HCT116 (cell line): ENCODE data around the gene ANKRD26. TPM values are rescaled to one million over a fixed set of nuclear protein-coding genes. Genes with fewer than 3 reads are reported as not detected.

ENCODE experiments used
- ATAC-seq: fragments of 200-7000 bp; cut with Tn5 transposase; 2 replicates; pipeline ENCODE4 v1.9.1; 2020; ENCODE audit warnings: mild to moderate bottlenecking, moderate library complexity
- BruUV-seq: library from RNA; stranded (reverse); fragments of 400-500 nt; replicated peaks from 2 replicates; lab custom pipeline; 2021; lab: Mats Ljungman, UMichigan
- CTCF ChIA-PET: fragments of 300-600 bp; sonication (Branson Sonifier 250); formaldehyde crosslinking; loops from one replicate; lab custom pipeline; 2021; ENCODE audit warnings: antibody characterized with exemption; lab: Charles Lee
- POLR2A ChIA-PET: fragments of 300-600, 350-600 bp; sonication (Branson Sonifier 250); formaldehyde crosslinking; loops from one replicate; lab custom pipeline; 2021; ENCODE audit warnings: antibody characterized with exemption; lab: Charles Lee
- RAD21 ChIA-PET, 2 experiments: fragments of 300-600 bp; sonication (Branson Sonifier 250); formaldehyde crosslinking; loops; one replicate each; lab custom pipeline; 2023; ENCODE audit warnings: low total read pairs in 2 of 2; ENCODE audit not compliant: uncharacterized antibody in 2 of 2, unreplicated experiment in 2 of 2, low non-redundant PET in 1 of 2; lab: Charles Lee
- DNase-seq: peaks from one replicate; pipeline ENCODE4 v3.0.0-alpha.2; 2010; ENCODE audit warnings: low read depth, low spot score
- H2AFZ ChIP-seq: fragments of 200-600 bp; shearing (Covaris generic), sonication (generic); 2 replicates; pipeline ENCODE4 v1.6.1; 2017; ENCODE audit warnings: low read depth, mixed run types, mixed read lengths, antibody characterized with exemption, low read length; ENCODE audit not compliant: poor library complexity, severe bottlenecking
- H3K27ac ChIP-seq: 2 replicates; pipeline ENCODE4 v1.5.1; 2012; ENCODE audit warnings: low read depth, low read length
- H3K27me3 ChIP-seq: fragments of 200-600 bp; sonication (generic); 2 replicates; pipeline ENCODE4 v1.6.1; 2016; ENCODE audit warnings: mixed run types, low read length, mixed read lengths; ENCODE audit not compliant: insufficient read depth
- H3K36me3 ChIP-seq, 2 experiments: fragments of 200-500 bp in 1 of 2; fragments of 200-600 bp in 1 of 2; sonication (Bioruptor generic) in 1 of 2; sonication (generic) in 1 of 2; 2 replicates each; pipeline versions ENCODE4 v1.5.1 to v1.6.1; 2014 to 2016; ENCODE audit warnings: low read length in 2 of 2, inconsistent platforms in 1 of 2, mixed read lengths in 1 of 2, mixed run types in 1 of 2; ENCODE audit not compliant: insufficient read depth in 2 of 2, control insufficient read depth in 1 of 2
- H3K4me1 ChIP-seq, 2 experiments: fragments of 200-600 bp in 1 of 2; sonication (generic) in 1 of 2; 2 replicates each; pipeline versions ENCODE4 v1.5.1 to v1.6.1; 2012 to 2017; ENCODE audit warnings: low read length in 2 of 2, inconsistent platforms in 1 of 2, mild to moderate bottlenecking in 1 of 2, mixed read lengths in 1 of 2, mixed run types in 1 of 2, moderate library complexity in 1 of 2; ENCODE audit not compliant: insufficient read depth in 2 of 2, control insufficient read depth in 1 of 2
- H3K4me2 ChIP-seq: fragments of 200-600 bp; sonication (generic); 2 replicates; pipeline ENCODE4 v1.6.1; 2017; ENCODE audit warnings: mixed run types, low read length, mixed read lengths
- H3K4me3 ChIP-seq, 2 experiments: fragments of 200-600 bp in 1 of 2; sonication (generic) in 1 of 2; replicated peaks in 1 of 2; 2 replicates each; pipeline ENCODE4 v1.5.1; 2011 to 2016; ENCODE audit warnings: low read length in 2 of 2, control low read depth in 1 of 2, low read depth in 1 of 2, mild to moderate bottlenecking in 1 of 2, mixed read lengths in 1 of 2, mixed run types in 1 of 2
- H3K79me2 ChIP-seq: fragments of 200-600 bp; sonication (generic); 2 replicates; pipeline ENCODE4 v1.6.1; 2017; ENCODE audit warnings: mild to moderate bottlenecking, mixed run types, low read length, moderate library complexity, mixed read lengths; ENCODE audit not compliant: insufficient read depth
- H3K9ac ChIP-seq: fragments of 200-600 bp; sonication (generic); 2 replicates; pipeline ENCODE4 v1.6.1; 2016; ENCODE audit warnings: low read length, mixed read lengths
- H3K9me2 ChIP-seq: fragments of 200-600 bp; sonication (generic), shearing (Covaris generic); 2 replicates; pipeline ENCODE4 v1.6.1; 2017; ENCODE audit warnings: mixed run types, mild to moderate bottlenecking, moderate library complexity; ENCODE audit not compliant: insufficient read depth
- H3K9me3 ChIP-seq, 2 experiments: fragments of 200-500 bp in 1 of 2; fragments of 200-600 bp in 1 of 2; sonication (Bioruptor generic) in 1 of 2; sonication (generic) in 1 of 2; 2 replicates each; pipeline ENCODE4 v1.6.1; 2014 to 2017; ENCODE audit warnings: low read length in 2 of 2, mixed read lengths in 2 of 2, inconsistent platforms in 1 of 2, low read depth in 1 of 2, mild to moderate bottlenecking in 1 of 2, mixed run types in 1 of 2, moderate library complexity in 1 of 2; ENCODE audit not compliant: control insufficient read depth in 1 of 2, insufficient read depth in 1 of 2
- H4K20me1 ChIP-seq: fragments of 200-600 bp; sonication (generic), shearing (Covaris generic); 2 replicates; pipeline ENCODE4 v1.6.1; 2017; ENCODE audit warnings: mixed run types, mild to moderate bottlenecking, moderate library complexity; ENCODE audit not compliant: insufficient read depth
- CBX3 ChIP-seq: IDR thresholded peaks from 2 replicates; pipeline ENCODE4 v1.6.1; 2012; ENCODE audit warnings: low read depth
- EGR1 ChIP-seq: IDR thresholded peaks from 2 replicates; pipeline ENCODE4 v1.6.1; 2012; ENCODE audit warnings: low read depth
- ELF1 ChIP-seq: IDR thresholded peaks from 2 replicates; pipeline ENCODE4 v1.6.1; 2012; ENCODE audit warnings: low read depth, borderline replicate concordance
- EZH2 ChIP-seq: fragments of 200-600 bp; sonication (generic); IDR thresholded peaks from 2 replicates; pipeline ENCODE4 v1.6.1; 2017; ENCODE audit warnings: antibody characterized with exemption, mixed run types
- FOSL1 ChIP-seq: IDR thresholded peaks from 2 replicates; pipeline ENCODE4 v1.6.1; 2012; ENCODE audit warnings: low read depth
- JUND ChIP-seq: IDR thresholded peaks from 2 replicates; pipeline ENCODE4 v1.6.1; 2012
- POLR2A ChIP-seq: IDR thresholded peaks from 2 replicates; pipeline ENCODE4 v1.7.0; 2011; ENCODE audit warnings: borderline replicate concordance; ENCODE audit not compliant: insufficient read depth, insufficient read length; ENCODE audit errors: extremely low read depth
- RAD21 ChIP-seq: IDR thresholded peaks from 2 replicates; pipeline ENCODE4 v1.6.1; 2012; ENCODE audit warnings: low read depth, mild to moderate bottlenecking
- SP1 ChIP-seq: IDR thresholded peaks from 2 replicates; pipeline ENCODE4 v1.6.1; 2012; ENCODE audit warnings: low read depth
- SRF ChIP-seq: IDR thresholded peaks from 2 replicates; pipeline ENCODE4 v1.6.1; 2012; ENCODE audit warnings: low read depth
- YY1 ChIP-seq: IDR thresholded peaks from 2 replicates; pipeline ENCODE4 v1.6.1; 2011; ENCODE audit warnings: low read length, low read depth, moderate library complexity, mild to moderate bottlenecking; ENCODE audit not compliant: insufficient replicate concordance; ENCODE audit errors: extremely low read depth
- ZFX ChIP-seq: fragments of 450-650 bp; IDR thresholded peaks from 2 replicates; pipeline ENCODE4 v1.6.1; 2017
- ZNF274 ChIP-seq: fragments of 200-500 bp; sonication (Bioruptor generic); IDR thresholded peaks from 2 replicates; pipeline ENCODE4 v1.6.1; 2014; ENCODE audit warnings: mild to moderate bottlenecking, low read depth, low read length, inconsistent platforms
- intact Hi-C: fragments of 100-400 bp; cut with micrococcal nuclease; formaldehyde crosslinking; loops from 2 replicates; pipeline ENCODE4 v1.10.0; 2022
- total RNA-seq: library from RNA; stranded (reverse); gene quantifications from one replicate; pipeline ENCODE4 v1.2.1, GENCODE V29; 2021; ENCODE audit not compliant: unreplicated experiment
- TF ChIP-seq, protein P1 (sequence below): IDR thresholded peaks from 2 replicates; pipeline ENCODE4 v1.6.1; 2012
- TF ChIP-seq, protein P2 (sequence below): IDR thresholded peaks from 2 replicates; pipeline ENCODE4 v1.6.1; 2011; ENCODE audit warnings: mild to moderate bottlenecking, low read length, moderate library complexity; ENCODE audit not compliant: insufficient replicate concordance; ENCODE audit errors: extremely low read depth
- TF ChIP-seq, protein P3 (sequence below): IDR thresholded peaks from 2 replicates; pipeline ENCODE4 v1.6.1; 2012

Gene ANKRD26
- total RNA-seq, 1 experiment from 2014 or later, result 5.5 TPM

DNA sequence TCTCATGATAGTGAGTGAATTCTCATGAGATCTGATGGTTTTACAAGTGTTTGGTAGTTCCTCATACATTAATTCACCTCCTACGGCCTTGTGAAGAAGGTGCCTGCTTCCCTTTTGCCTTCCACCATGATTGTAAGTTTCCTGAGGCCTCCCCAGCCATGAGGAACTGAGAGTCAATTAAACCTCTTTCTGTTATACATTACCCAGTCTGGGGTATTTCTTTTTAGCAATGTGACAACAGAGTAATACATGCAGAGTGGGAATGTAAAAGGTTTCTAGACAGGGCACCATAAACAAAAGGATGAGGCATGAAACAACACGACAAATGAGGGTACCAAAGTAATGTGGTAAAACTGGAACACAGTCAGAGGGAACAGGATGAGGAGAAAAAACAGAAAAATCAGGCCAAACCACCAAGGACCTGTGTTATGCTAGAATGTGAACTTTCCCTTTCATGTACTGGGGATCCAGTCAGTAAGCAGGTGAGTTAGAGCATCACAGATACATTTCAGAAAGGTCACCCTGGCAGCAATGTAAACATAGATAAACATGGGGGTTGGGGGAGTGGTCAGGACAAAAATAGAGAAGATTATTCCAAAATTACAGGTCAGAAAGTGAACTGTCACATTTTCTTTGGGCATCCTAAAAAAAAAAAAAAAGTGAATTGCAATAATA is 31.9 kb downstream of the ANKRD26 start (continued):
- TF ChIP-seq EZH2 (no peak), EGR1 (no peak), YY1 (no peak), FOSL1 (no peak), SP1 (no peak)

DNA sequence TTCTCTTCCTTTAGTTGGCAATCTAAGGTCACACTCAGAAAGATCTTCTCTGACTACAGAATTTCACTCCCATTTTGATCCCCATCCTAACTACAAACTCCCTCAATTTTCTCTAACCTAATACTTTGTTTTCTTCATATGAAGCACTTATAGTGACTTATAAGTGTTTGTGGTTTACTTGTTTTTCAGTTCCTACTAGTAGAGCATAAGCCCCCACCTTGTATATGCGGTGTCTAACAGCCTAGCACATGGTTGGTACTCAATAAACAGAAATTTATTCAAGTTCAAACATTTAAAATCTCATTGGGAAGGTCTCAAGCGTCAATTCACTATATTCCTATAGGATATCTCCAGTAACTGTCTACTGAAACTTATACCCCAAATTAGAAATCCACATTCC is 35.2 kb downstream of the ANKRD26 start:
- no TSS peak for BruUV-seq
- TF ChIP-seq, protein P1, sequence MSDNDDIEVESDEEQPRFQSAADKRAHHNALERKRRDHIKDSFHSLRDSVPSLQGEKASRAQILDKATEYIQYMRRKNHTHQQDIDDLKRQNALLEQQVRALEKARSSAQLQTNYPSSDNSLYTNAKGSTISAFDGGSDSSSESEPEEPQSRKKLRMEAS, result no peak
- TF ChIP-seq SP1 (no peak), EGR1 (no peak), CBX3 (no peak), ZNF274 (no peak), EZH2 (no peak), RAD21 (no peak), JUND (no peak), SRF (no peak), POLR2A (no peak), ZFX (no peak), ELF1 (no peak)
- TF ChIP-seq, protein P2, sequence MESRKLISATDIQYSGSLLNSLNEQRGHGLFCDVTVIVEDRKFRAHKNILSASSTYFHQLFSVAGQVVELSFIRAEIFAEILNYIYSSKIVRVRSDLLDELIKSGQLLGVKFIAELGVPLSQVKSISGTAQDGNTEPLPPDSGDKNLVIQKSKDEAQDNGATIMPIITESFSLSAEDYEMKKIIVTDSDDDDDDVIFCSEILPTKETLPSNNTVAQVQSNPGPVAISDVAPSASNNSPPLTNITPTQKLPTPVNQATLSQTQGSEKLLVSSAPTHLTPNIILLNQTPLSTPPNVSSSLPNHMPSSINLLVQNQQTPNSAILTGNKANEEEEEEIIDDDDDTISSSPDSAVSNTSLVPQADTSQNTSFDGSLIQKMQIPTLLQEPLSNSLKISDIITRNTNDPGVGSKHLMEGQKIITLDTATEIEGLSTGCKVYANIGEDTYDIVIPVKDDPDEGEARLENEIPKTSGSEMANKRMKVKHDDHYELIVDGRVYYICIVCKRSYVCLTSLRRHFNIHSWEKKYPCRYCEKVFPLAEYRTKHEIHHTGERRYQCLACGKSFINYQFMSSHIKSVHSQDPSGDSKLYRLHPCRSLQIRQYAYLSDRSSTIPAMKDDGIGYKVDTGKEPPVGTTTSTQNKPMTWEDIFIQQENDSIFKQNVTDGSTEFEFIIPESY, result no peak
- TF ChIP-seq, protein P3, sequence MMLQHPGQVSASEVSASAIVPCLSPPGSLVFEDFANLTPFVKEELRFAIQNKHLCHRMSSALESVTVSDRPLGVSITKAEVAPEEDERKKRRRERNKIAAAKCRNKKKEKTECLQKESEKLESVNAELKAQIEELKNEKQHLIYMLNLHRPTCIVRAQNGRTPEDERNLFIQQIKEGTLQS, result no peak
- Histone ChIP-seq H3K27ac (no peak overlapping the region), H4K20me1 (no peaks in the 10 kb centered on the region), H3K27me3 (no peaks in the 10 kb centered on the region), H3K9me2 (no peaks in the 10 kb centered on the region), H3K79me2 (no peaks in the 10 kb centered on the region), H3K4me1 (no peaks in the 10 kb centered on the region), H2AFZ (no peak overlapping the region), H3K9me3 (no peaks in the 10 kb centered on the region), H3K4me3 (no peak overlapping the region), H3K9ac (no peak overlapping the region), H3K4me2 (no peak overlapping the region), H3K36me3 (peaks cover 0 to 10% of the 10 kb centered on the region in 2 experiments; a peak in 2 of 4 replicates)
- DNase-seq, result no peak
- ChIA-PET POLR2A (no interaction called here), CTCF (no interaction called here), RAD21 (no interaction called here)
- no peak for ATAC-seq
- intact Hi-C loops, result no loop called here
